Neural cell (in vitro differentiated cells): ENCODE data around the gene F11R.

ENCODE experiments used
- EP300 ChIP-seq: fragments of 450-650 bp; conservative IDR thresholded peaks from 2 replicates; pipeline ENCODE4 v1.6.1; 2014; ENCODE audit warnings: antibody characterized with exemption, mild to moderate bottlenecking, moderate library complexity; ENCODE audit not compliant: poor library complexity, severe bottlenecking
- EZH2 ChIP-seq: fragments of 200-600, 300-800 bp; shearing (Covaris generic), sonication (generic); IDR thresholded peaks from 2 replicates; pipeline ENCODE4 v1.6.1; 2014; ENCODE audit warnings: antibody characterized with exemption, low read length, borderline replicate concordance, mild to moderate bottlenecking; ENCODE audit not compliant: insufficient read depth, poor library complexity, severe bottlenecking
- MXI1 ChIP-seq: fragments of 450-650 bp; conservative IDR thresholded peaks from 2 replicates; pipeline ENCODE4 v1.6.1; 2014; ENCODE audit warnings: antibody characterized with exemption, mild to moderate bottlenecking; ENCODE audit not compliant: poor library complexity, severe bottlenecking
- POLR2AphosphoS5 ChIP-seq: IDR thresholded peaks from 2 replicates; pipeline ENCODE4 v1.6.1; 2012
- RAD21 ChIP-seq: fragments of 450-650 bp; conservative IDR thresholded peaks from 2 replicates; pipeline ENCODE4 v1.6.1; 2014; ENCODE audit warnings: antibody characterized with exemption, mild to moderate bottlenecking, moderate library complexity
- TF ChIP-seq, protein P1 (sequence below): fragments of 450-650 bp; IDR thresholded peaks from 2 replicates; pipeline ENCODE4 v1.5.1; 2014; ENCODE audit warnings: antibody characterized with exemption, mild to moderate bottlenecking, moderate library complexity; ENCODE audit not compliant: poor library complexity, severe bottlenecking

DNA sequence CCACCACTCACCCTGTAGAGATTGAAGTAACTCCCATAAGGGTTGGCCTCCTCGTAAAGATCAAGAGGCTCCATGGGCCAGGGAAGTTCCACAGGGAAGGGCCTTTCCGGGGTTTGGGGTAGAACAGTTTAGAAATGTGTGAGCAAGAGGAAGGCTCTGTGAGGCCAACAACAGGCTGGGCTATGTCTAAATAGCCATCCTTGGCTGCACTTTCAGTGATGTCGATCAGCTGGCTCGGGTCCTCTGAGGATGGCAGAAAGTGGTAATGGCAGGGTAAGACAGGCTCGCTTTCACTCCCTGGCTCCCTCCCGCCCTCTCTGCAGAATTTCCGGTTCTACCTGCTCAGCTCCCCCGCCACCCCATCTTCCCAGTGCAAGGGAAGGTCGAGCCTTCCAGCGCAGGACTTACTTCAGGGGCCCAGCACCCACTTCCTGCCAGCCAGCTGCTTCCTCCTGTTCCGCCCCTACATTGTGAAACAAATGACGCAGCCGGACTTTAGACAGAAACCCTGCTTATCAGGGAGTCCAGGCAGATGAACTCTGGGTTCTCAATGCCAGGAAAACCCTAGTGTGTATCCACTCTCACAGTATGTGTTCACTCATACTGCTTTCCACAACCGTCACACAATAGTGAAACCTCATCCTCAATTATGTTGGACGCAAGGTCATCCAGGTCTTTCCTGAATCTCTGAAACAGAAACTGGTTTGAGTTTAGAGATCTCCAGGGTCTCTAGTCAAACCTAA, 7.3 kb downstream of the F11R start:
- TF ChIP-seq POLR2AphosphoS5 = no peak
- TF ChIP-seq, protein P1, sequence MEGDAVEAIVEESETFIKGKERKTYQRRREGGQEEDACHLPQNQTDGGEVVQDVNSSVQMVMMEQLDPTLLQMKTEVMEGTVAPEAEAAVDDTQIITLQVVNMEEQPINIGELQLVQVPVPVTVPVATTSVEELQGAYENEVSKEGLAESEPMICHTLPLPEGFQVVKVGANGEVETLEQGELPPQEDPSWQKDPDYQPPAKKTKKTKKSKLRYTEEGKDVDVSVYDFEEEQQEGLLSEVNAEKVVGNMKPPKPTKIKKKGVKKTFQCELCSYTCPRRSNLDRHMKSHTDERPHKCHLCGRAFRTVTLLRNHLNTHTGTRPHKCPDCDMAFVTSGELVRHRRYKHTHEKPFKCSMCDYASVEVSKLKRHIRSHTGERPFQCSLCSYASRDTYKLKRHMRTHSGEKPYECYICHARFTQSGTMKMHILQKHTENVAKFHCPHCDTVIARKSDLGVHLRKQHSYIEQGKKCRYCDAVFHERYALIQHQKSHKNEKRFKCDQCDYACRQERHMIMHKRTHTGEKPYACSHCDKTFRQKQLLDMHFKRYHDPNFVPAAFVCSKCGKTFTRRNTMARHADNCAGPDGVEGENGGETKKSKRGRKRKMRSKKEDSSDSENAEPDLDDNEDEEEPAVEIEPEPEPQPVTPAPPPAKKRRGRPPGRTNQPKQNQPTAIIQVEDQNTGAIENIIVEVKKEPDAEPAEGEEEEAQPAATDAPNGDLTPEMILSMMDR = no peak
- no peak for TF ChIP-seq EZH2
- no peak for TF ChIP-seq RAD21
- TF ChIP-seq EP300 = no peak
- TF ChIP-seq MXI1 = no peak
